CD4-positive, alpha-beta T cell treated with Interferon alpha-2 for 1 hour (primary cell): ENCODE measurements around the gene CHD3.
A peak's percentile ranks its signal among the peaks of the same experiment; 100 is the strongest.
"Not testable (repeated sequence)": the region's sequence is repeated elsewhere in the genome, so short reads cannot be mapped to it uniquely, and the experiment has no call there.

ENCODE experiments used
- DNase-seq, 2 donors: peaks; one replicate each; pipeline ENCODE4 v3.0.0-alpha.2; 2020 to 2022

The CHD3 gene

DNA sequence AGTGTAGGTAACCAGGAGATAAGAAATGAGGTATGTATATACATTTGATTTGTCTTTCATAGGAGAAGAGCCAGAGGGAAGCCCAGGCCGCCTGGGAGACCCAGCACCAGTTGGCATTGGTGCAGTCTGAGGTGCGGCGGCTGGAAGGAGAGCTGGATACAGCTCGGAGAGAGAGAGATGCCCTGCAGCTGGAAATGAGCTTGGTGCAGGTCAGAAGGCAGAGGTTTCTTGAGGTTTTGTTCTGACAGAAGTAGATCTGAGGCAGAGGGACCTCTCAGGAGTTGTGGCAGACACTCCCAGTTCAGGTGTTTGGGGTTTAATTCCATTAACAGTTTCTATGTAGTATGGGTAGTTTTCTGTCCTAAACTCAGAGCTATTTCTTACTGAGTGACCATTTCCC, 51.4 kb downstream of the CHD3 start:
- no peak for DNase-seq

DNA sequence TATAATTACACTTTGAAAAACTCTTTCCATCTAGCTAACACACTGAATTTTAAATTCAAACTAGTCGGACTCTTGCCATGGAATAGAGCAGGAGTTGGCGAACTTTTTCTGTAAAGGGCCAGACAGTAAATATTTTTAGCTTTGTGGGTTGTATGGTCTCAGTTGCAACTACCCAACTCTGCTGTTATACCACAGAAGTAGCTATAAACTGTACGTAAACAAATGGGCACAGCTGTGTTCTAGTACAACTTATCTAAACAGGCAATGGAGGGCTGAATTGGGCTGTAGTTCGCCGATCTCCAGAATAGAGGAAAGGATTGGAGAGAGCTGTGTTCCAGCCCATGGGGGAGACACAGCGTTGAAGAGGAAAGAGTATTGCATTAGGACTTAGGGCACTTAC, 52.2 kb downstream of the CHD3 start:
- DNase-seq = no peak

DNA sequence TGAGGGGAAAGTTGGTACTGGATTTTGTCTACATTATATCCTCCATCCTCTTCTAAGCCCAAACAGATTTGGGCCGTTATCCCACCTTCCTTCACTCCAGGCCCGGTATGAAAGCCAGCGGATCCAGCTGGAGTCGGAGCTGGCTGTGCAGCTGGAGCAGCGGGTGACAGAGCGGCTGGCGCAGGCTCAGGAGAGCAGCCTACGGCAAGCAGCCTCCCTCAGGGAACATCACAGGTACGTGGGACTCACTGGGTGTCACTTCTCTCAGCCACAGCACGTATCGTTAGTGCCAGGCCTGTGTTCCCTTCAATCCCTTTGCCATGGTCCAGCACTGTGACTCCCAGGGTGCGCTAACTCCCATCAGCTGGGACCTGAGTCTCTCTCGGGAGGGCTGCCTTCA, 54.7 kb downstream of the CHD3 start:
- DNase-seq = no peak

DNA sequence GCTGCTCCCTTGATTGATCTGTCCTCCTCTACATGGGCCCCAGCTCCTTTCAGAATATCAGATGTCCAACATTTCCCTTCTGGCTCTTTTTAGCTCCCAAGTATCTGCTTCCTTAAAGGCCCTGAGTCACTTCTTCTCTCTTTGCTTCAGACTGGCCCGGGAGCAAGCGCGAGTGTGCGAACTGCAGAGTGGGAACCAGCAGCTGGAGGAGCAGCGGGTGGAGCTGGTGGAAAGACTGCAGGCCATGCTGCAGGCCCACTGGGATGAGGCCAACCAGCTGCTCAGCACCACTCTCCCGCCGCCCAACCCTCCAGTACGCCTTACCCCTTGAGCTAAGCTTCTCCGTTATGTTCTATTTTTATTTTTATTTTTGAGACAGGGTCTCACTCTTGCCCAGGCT, 55.7 kb downstream of the CHD3 start:
- DNase-seq = no peak

DNA sequence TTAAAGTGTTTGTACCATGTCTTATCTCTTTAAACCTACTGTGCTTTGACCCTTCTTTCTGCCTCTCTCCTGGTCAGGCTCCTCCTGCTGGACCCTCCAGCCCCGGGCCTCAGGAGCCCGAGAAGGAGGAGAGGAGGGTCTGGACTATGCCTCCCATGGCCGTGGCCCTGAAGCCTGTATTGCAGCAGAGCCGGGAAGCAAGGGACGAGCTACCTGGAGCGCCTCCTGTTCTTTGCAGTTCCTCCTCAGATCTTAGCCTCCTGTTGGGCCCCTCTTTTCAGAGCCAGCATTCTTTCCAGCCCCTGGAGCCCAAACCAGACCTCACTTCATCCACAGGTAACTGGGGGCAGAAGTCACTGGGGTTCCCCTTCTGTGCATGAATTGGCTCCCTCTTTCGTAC, 57.1 kb downstream of the CHD3 start:
- no peak for DNase-seq

DNA sequence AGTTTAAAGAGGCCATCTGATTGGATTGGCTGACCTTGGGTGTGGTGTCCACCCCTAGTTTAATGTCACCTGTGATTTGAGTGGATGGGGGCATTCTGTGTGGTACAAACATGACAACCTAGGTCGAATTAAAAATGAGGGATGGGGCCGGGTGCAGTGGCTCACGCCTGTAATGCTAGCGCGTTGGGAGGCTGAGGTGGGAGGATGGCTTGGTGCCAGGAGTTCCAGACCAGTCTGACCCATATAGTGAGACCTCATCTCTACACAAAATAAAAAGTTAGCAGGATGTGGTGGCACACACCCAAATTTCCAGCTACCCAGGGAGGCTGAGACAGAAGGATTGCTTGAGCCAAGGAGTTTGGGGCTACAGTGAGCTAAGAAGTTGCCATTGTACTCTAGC, 57.9 kb downstream of the CHD3 start:
- no peak for DNase-seq

DNA sequence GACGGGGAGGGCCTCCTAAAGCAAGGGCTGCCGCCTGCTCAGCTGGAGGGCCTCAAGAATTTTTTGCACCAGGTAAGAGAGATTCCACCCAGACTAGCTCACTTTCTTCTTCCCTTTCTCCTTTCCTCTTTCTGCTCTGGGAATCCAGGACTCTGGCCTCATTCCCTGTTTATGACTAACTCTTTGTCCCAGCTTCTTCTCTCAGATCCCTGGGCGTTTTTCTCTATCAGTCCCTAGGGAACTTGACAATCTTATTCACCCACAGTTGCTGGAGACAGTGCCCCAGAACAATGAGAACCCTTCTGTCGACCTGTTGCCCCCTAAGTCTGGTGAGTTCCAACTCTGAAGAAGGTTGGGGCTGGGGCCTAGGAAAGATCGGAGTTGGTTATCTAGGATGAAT, 59.1 kb downstream of the CHD3 start:
- no peak for DNase-seq

DNA sequence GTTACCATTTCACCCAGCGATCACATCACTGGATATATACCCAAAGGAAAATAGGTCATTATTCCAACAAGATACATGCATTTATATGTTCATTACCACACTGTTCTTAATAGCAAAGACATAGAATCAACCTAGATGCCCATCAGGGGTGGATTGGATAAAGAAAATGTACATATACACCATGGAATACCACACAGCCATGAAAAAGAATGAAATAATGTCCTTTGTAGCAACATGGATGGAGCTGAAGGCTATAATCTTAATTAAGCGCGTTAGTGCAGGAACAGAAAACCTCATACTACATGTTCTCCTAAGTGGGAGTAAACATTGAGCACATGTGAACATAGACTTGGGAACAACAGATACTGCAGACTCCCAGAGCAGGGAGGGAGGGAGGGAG, 62.0 kb downstream of the CHD3 start:
- no peak for DNase-seq

DNA sequence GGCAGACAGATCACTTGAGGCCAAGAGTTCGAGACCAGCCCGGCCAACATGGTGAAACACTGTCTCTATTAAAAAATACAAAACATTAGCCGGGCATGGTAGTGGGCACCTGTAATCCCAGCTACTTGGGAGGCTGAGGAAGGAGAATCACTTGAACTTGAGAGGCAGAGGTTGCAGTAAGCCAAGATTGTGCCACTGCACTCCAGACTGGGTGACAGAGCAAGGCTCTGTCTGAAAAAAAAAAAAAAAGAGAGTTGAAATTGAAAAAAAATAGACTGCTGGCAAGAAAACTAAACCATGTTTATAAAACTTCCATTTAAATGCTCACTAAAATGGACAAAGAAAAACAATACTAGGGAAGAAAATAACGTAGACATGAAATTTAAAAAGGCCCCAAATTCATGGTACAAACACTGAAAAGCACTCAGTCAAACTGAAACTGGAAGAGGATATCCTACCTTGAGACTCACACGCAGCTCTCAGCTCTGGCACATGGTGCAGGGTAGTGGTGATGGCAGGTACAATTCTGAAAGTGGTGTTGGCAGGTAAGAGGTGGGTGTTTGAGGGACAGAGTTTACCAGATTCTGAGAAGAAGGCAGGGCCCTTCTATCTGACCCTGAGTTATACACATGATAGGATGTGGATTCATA, 62.7 kb downstream of the CHD3 start:
- peak in 1 of 2 donors; percentile 25 for DNase-seq

DNA sequence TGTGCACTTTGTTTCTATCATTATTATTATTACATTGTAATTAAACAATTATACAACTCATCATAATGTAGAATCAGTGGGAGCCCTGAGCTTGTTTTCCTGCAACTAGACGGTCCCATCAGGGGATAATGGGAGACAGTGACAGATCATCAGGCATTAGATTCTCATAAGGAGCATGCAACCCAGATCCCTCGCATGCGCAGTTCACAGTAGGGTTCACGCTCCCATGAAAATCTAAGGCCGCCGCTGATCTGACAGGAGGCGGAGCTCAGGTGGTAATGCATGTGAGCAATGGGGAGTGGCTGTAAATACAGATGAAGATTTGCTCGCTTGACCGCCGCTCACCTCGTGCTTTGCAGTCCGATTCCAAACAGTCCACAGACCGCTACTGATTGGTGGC, 64.7 kb downstream of the CHD3 start:
- not testable (repeated sequence) for DNase-seq

DNA sequence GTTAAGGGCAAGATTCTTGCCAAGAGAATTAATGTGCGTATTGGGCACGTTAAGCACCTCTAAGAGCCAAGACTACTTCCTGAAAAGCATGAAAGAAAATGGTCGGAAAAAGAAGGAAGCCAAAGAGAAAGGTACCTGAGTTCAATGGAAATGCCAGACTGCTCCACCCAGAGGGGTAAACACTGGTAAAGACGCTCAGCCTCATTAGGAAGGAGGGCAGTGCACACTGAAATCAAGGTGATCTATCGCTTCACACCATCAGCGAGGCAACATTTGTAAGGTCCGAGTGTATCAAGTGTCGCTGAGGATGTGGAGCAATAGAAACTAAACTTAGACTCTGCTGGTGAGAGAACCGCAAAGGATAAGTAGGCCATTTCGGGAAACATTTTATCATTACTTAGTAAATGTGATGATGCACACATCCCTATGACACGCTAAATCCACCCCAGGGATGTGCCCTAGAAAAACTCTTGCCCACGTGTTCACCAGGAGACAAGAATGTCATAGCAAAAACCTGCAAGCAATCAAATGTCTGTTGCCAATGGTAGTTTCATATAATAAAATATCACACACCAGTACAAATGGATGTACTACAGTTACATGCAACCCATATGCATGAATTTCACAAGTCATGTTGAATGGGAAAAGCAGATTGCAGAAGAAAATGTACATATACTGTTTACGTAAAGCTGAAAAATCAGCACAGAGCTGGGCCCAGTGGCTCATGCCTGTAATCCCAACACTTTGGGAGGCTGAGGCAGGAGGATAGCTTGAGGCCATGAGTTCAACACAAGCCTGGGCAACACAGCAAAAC, 67.0 kb downstream of the CHD3 start:
- DNase-seq = no peak

DNA sequence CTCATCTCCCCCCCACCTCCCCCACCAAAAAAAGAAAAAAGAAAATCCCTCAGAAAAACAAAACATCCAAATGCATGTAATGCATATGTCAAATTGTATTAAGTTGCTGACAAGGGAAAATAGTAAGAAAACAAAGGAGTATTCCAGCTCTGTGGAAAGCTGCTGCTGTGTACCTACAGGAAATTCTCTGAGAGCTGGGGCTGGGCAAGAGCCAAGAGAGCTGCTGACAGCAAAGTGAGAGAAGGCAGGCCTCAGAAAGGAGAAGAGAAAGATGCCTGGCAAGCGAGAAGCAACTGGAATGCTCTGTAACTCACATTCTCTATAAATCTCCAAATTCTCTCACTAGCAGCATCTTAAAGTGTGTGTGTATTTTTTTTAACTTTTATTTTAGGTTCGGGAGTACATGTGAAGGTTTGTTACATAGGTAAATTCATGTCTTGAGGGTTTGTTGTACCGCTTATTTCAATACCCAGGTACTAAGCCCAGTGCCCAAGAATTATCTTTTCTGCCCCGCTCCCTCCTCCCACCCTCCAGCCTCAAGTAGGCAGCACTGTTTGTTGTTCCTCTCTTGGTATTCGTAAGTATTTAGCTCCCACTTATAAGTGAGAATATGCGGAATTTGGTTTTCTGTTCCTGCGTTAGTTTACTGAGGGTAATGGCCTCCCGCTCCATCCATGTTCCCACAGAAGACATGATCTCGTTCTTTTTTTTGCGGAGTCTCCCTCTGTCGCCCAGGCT, 67.8 kb downstream of the CHD3 start:
- no peak for DNase-seq

DNA sequence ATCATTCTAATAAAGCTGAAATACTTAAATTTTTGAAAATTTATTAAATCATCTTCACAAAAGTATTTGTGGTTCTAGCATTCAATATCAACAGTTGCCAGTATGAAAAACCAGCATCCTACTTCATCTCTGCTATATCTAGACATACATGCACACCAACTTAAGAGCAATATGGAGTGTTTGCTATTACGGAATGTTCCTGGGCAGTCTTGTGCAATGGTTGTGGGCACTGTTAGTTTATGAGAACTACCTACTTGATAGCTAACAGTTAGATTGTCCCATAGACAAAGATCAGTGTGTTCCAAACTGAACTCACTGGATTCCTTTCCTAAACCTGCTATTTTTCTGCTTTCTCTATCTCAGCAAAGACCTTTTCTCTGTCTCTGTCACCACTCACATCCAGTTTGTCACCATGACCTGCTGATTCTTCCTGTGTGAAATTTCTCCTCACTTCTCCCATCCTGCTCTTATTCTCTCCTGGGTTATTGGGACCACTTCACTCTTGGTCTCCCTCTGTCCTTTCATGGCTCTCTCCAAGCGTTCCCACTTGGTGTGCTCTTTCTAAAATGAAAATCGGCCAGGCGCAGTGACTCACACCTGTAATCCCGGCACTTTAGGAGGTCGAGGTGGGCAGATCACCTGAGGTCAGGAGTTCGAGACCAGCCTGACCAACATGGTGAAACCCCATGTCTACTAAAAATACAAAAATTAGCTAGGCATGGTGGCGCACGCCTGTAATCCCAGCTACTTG, 71.1 kb downstream of the CHD3 start:
- DNase-seq = no peak

DNA sequence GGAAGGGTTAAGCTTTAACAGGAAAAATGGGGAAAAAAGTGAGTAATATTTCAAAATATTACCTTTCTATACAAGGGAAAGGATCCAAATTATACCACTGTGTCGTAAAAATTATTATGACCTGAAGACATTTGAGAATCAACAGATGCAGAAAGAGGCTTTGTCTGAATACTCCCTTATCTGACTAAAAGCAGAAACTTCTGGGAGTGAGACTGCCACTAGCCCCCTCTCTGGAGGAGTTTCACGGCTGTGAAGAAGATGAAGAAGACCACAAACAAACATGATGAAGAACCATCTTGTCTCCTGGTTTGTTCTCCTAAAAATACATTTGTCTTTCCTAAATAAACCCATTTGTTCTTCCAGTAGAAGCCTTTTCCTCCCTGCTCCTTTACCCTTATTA, 72.8 kb downstream of the CHD3 start:
- DNase-seq = no peak
